Measurements from ENCODE around the gene COX20. TPM values are rescaled to one million over a fixed set of nuclear protein-coding genes. Genes with fewer than 3 reads are reported as not detected.

The COX20 gene
- total and polyA plus RNA-seq, 2 donors (not counting 1 experiment from before 2014, with no cell fraction given) = 22.8 to 51.5 TPM

- H3K9ac ChIP-seq (ENCODE audit: insufficient read depth, low read length) = no peak overlapping the region
- no peaks in the 10 kb centered on the region for H4K20me1 ChIP-seq (ENCODE audit: control insufficient read depth, extremely low read depth, insufficient read depth, low read length)
- H3K4me1 ChIP-seq (ENCODE audit: control insufficient read depth, extremely low read depth, insufficient read depth, low read length) = no peaks in the 10 kb centered on the region
- H3K79me2 ChIP-seq (ENCODE audit: control insufficient read depth, insufficient read depth, low read length) = no peaks in the 10 kb centered on the region
- DNase-seq (ENCODE audit: low read depth in 2 of 2) = no peak
- H3K9me3 ChIP-seq (ENCODE audit: control insufficient read depth, insufficient read depth, low read depth, low read length) = no peaks in the 10 kb centered on the region
- H2AFZ ChIP-seq (ENCODE audit: low read length) = no peak overlapping the region
- no peak for TF ChIP-seq CTCF (conservative IDR thresholded peaks at IDR 0.05 in 1 of 2, IDR thresholded peaks at IDR 0.05 in 1 of 2; ENCODE audit: low read depth in 1 of 2, low read length in 2 of 2)
- no peak for TF ChIP-seq EZH2 (IDR thresholded peaks at IDR 0.05; ENCODE audit: low read length, missing control alignments)
- H3K4me3 ChIP-seq (replicated peaks in 1 of 4; ENCODE audit: control extremely low read depth in 1 of 4, insufficient read depth in 1 of 4, low read depth in 3 of 4, low read length in 4 of 4) = no peak overlapping the region
- no peak overlapping the region for H3K27ac ChIP-seq (ENCODE audit: insufficient read depth, low read length)
- no peaks in the 10 kb centered on the region for H3K27me3 ChIP-seq (ENCODE audit: control insufficient read depth, insufficient read depth, low read length)
- H3K36me3 ChIP-seq (ENCODE audit: control insufficient read depth, insufficient read depth, low read length) = no peaks in the 10 kb centered on the region
- H3K4me2 ChIP-seq (ENCODE audit: extremely low read depth, insufficient read depth, low read length) = no peak overlapping the region
These were observed 34.5 kb downstream of the COX20 start for GRCh38 chr1:244869950-244870349.

DNA sequence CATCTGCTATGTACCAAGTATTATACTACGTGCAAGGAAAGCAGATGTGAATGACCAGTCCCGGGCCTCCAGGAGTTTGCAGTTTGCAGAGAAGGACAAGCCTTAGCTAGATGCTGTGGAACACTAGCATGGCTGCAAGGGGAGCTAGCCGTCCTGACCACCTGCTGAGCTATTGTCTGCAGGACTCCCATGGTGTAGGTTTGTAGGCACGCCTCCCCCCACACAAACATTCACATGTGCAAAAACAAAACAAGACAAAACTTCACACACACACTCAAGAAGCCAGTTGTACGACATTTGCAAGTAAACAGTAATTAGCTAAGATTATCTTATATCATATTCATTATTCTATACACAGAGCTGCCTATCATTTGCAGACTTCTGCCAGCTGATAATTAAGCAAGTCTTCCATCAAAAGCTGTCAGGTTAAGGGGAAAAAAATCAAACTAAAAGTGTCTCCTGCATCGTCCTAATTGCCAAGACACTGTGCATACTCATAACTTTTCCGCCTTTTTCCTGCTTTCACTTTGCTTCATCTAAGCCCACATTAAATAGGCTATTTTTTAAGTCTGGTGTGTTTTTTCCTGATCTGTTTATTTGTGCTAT is 39.6 kb downstream of the COX20 start:
- H2AFZ ChIP-seq (ENCODE audit: low read length) = no peak overlapping the region
- no peak overlapping the region for H3K4me3 ChIP-seq (replicated peaks in 1 of 4; ENCODE audit: control extremely low read depth in 1 of 4, insufficient read depth in 1 of 4, low read depth in 3 of 4, low read length in 4 of 4)
- TF ChIP-seq EZH2 (IDR thresholded peaks at IDR 0.05; ENCODE audit: low read length, missing control alignments) = no peak
- no peak for TF ChIP-seq CTCF (conservative IDR thresholded peaks at IDR 0.05 in 1 of 2, IDR thresholded peaks at IDR 0.05 in 1 of 2; ENCODE audit: low read depth in 1 of 2, low read length in 2 of 2)
- H3K4me1 ChIP-seq (ENCODE audit: control insufficient read depth, extremely low read depth, insufficient read depth, low read length) = no peaks in the 10 kb centered on the region
- H3K27ac ChIP-seq (ENCODE audit: insufficient read depth, low read length) = no peak overlapping the region
- no peak overlapping the region for H3K4me2 ChIP-seq (ENCODE audit: extremely low read depth, insufficient read depth, low read length)
- no peaks in the 10 kb centered on the region for H3K27me3 ChIP-seq (ENCODE audit: control insufficient read depth, insufficient read depth, low read length)
- no peak overlapping the region for H3K9ac ChIP-seq (ENCODE audit: insufficient read depth, low read length)
- no peaks in the 10 kb centered on the region for H3K36me3 ChIP-seq (ENCODE audit: control insufficient read depth, insufficient read depth, low read length)
- H3K9me3 ChIP-seq (ENCODE audit: control insufficient read depth, insufficient read depth, low read depth, low read length) = no peaks in the 10 kb centered on the region
- no peaks in the 10 kb centered on the region for H4K20me1 ChIP-seq (ENCODE audit: control insufficient read depth, extremely low read depth, insufficient read depth, low read length)
- no peaks in the 10 kb centered on the region for H3K79me2 ChIP-seq (ENCODE audit: control insufficient read depth, insufficient read depth, low read length)
- no peak for DNase-seq (ENCODE audit: low read depth in 2 of 2)

DNA sequence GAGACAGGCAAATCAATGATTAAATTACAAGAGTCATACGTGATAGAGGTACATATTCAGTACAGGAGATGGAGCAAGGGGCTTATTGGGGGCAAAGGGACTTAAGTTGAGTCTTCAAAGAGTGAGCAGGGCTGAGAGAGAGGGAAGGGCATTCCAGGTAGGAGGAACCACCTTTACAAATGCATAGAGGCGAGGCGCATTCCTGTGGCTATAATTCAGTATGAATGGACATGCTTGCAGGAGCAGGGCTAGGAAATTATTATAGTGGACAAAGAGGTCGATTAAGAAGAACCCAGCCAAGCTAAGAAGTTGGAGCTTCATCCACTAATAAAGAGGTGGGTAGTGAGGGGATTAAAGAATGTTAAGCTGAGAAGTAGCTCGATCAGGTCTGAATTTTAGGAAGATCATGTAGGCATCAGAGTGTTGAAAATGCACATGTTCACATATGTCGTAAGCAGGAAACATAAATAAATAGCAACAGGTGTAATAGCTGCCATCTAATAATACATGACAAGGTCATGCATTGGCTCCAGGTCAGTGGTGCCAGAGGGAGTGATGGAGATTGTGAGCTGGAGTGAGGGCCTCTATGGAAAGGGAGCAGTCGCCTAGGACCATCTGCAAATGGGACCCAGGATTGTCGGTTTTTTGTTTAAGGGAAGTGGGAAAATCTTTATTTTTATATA is 40.9 kb downstream of the COX20 start:
- H3K4me1 ChIP-seq (ENCODE audit: control insufficient read depth, extremely low read depth, insufficient read depth, low read length) = no peaks in the 10 kb centered on the region
- H3K9ac ChIP-seq (ENCODE audit: insufficient read depth, low read length) = no peak overlapping the region
- no peak overlapping the region for H3K27ac ChIP-seq (ENCODE audit: insufficient read depth, low read length)
- TF ChIP-seq EZH2 (IDR thresholded peaks at IDR 0.05; ENCODE audit: low read length, missing control alignments) = no peak
- TF ChIP-seq CTCF (conservative IDR thresholded peaks at IDR 0.05 in 1 of 2, IDR thresholded peaks at IDR 0.05 in 1 of 2; ENCODE audit: low read depth in 1 of 2, low read length in 2 of 2) = no peak
- H2AFZ ChIP-seq (ENCODE audit: low read length) = no peak overlapping the region
- no peaks in the 10 kb centered on the region for H3K9me3 ChIP-seq (ENCODE audit: control insufficient read depth, insufficient read depth, low read depth, low read length)
- H3K4me3 ChIP-seq (replicated peaks in 1 of 4; ENCODE audit: control extremely low read depth in 1 of 4, insufficient read depth in 1 of 4, low read depth in 3 of 4, low read length in 4 of 4) = no peak overlapping the region
- H3K79me2 ChIP-seq (ENCODE audit: control insufficient read depth, insufficient read depth, low read length) = no peaks in the 10 kb centered on the region
- DNase-seq (ENCODE audit: low read depth in 2 of 2) = no peak
- H3K36me3 ChIP-seq (ENCODE audit: control insufficient read depth, insufficient read depth, low read length) = no peaks in the 10 kb centered on the region
- H3K27me3 ChIP-seq (ENCODE audit: control insufficient read depth, insufficient read depth, low read length) = no peaks in the 10 kb centered on the region
- no peaks in the 10 kb centered on the region for H4K20me1 ChIP-seq (ENCODE audit: control insufficient read depth, extremely low read depth, insufficient read depth, low read length)
- H3K4me2 ChIP-seq (ENCODE audit: extremely low read depth, insufficient read depth, low read length) = no peak overlapping the region

Measured in fibroblast of lung (primary cell).